Urinary bladder (tissue), 4 donors: ENCODE results near the gene DPH2. TPM values are rescaled to one million over a fixed set of nuclear protein-coding genes. Genes with fewer than 3 reads are reported as not detected.

Experiments
- DNase-seq: peaks from one replicate; pipeline ENCODE4 v3.0.0-alpha.2; 2015; ENCODE audit errors: extremely low spot score
- H3K27ac ChIP-seq: one replicate; pipeline ENCODE4 v1.5.1; 2013; ENCODE audit warnings: low read depth, mild to moderate bottlenecking, moderate library complexity
- H3K36me3 ChIP-seq: one replicate; pipeline ENCODE4 v1.6.1; 2013; ENCODE audit warnings: mild to moderate bottlenecking, moderate library complexity; ENCODE audit not compliant: insufficient read depth
- H3K4me1 ChIP-seq: one replicate; pipeline ENCODE4 v1.6.1; 2013; ENCODE audit warnings: mild to moderate bottlenecking, moderate library complexity; ENCODE audit not compliant: insufficient read depth
- H3K4me3 ChIP-seq: one replicate; pipeline ENCODE4 v1.5.1; 2013; ENCODE audit warnings: low read depth, low read length
- WGBS: extraction: QIAGEN DNeasy Blood & Tissue Kit; methylation state at CpG from one replicate; pipeline ENCODE4 v1.1.7; 2013; 5-methylcytosine and 5-hydroxymethylcytosine counted together
- polyA plus RNA-seq: library from polyadenylated mRNA; stranded (reverse); fragments of 200-250 nt; gene quantifications from one replicate; pipeline ENCODE4 v1.2.3, GENCODE V29; 2013
- total RNA-seq: library from RNA; depleted of rRNA; stranded (reverse); fragments of >200 nt; gene quantifications from one replicate; pipeline ENCODE4 v1.2.3, GENCODE V29; 2014
- donor health status: healthy with polysubstance abuse.
- donor health status: healthy.

DPH2 gene
- total and polyA plus RNA-seq, 2 donors = 7.8 to 21.7 TPM

GRCh38 chr1:43968348-43968948, 1.4 kb upstream of the DPH2 start:
- 85% methylated on average over 6 of the region's 6 CpGs for WGBS
- peaks cover 2% of the 10 kb centered on the region for H3K36me3 ChIP-seq

DNA sequence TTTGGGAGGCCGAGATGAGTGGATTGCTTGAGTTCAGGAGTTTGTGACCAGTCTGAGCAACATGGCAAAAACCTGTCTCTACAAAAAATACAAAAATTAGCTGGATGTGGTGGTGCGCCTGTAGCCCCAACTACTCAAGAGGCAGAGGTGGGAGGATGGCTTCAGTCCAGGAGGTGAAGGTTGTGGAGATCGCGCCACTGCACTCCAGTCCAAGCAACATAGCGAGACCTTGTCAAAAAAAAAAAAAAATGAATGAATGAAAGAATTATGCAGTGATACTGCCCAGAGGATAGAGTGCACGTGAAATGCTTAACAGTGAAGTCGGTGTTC, 429 bp upstream of the DPH2 start:
- Histone ChIP-seq H3K36me3 (peaks cover 2% of the 10 kb centered on the region), H3K4me1 (no peaks in the 10 kb centered on the region), H3K4me3 (no peak overlapping the region), H3K27ac (no peak overlapping the region)
- WGBS = 50% methylated on average over 7 of the region's 7 CpGs
- DNase-seq = no peak

More at GRCh38 chr1:43968348-43968948, 1.4 kb upstream of the DPH2 start:
- DNase-seq = no peak
- Histone ChIP-seq H3K4me3 (no peak overlapping the region), H3K4me1 (no peaks in the 10 kb centered on the region), H3K27ac (no peak overlapping the region)

DNA sequence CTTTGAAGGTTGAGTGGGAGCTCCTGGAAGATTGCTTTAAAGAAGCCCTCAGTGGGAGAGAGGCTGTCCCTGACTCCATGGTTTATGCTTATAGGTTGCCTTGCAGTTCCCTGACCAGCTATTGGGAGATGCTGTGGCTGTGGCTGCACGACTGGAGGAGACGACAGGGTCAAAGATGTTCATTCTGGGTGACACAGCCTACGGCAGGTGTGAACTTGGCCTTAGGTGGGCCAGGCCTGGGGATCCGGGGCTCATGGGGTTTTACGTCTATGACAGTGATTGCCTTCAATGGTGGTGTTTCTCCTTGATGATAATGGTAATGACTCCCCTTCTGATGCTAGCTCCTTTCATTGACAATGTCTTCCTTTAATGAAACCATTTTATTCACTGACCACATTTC, 692 bp downstream of the DPH2 start:
- DNase-seq = no peak
- WGBS = 58% methylated on average over 5 of the region's 5 CpGs
- Histone ChIP-seq H3K27ac (no peak overlapping the region), H3K36me3 (no peaks in the 10 kb centered on the region), H3K4me3 (peak overlapping the region; percentile 71), H3K4me1 (no peaks in the 10 kb centered on the region)

DNA sequence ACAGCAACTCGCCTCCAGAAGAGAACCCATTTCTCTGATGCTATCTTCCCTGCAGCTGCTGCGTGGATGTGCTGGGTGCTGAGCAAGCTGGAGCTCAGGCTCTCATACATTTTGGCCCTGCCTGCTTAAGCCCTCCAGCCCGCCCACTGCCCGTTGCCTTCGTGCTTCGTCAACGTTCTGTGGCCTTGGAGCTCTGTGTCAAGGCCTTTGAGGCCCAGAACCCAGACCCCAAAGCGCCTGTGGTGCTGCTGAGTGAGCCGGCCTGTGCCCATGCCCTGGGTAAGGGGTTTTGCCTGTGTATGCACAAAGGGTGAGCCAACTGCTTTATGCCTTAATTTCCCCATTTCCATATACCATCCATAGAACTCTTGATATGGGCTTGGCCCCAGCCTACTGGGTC, 1.1 kb downstream of the DPH2 start:
- H3K4me1 ChIP-seq = no peaks in the 10 kb centered on the region
- no peak for DNase-seq
- no peak overlapping the region for H3K4me3 ChIP-seq
- no peak overlapping the region for H3K27ac ChIP-seq
- H3K36me3 ChIP-seq = no peaks in the 10 kb centered on the region
- WGBS = 92% methylated on average over 9 of the region's 9 CpGs

DNA sequence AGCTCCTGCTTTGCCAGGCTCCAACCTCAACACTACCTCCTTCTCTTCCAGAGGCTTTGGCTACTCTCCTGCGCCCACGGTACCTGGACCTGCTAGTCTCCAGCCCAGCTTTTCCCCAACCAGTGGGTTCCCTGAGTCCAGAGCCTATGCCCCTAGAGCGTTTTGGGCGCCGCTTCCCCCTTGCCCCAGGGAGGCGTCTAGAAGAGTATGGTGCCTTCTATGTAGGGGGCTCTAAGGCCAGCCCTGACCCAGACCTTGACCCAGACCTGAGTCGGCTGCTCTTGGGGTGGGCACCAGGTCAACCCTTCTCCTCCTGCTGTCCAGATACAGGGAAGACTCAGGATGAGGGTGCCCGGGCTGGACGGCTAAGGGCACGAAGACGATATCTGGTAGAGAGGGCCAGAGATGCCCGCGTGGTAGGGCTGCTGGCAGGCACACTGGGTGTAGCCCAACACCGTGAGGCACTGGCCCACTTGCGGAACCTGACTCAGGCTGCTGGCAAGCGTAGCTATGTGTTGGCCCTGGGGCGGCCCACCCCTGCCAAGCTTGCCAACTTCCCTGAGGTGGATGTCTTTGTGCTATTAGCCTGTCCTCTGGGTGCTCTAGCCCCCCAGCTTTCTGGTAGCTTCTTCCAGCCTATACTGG, 1.6 kb downstream of the DPH2 start:
- no peak overlapping the region for H3K4me3 ChIP-seq
- H3K27ac ChIP-seq = no peak overlapping the region
- no peaks in the 10 kb centered on the region for H3K36me3 ChIP-seq
- 96% methylated on average over 17 of the region's 17 CpGs for whole genome bisulfite sequencing
- H3K4me1 ChIP-seq = no peaks in the 10 kb centered on the region
- DNase-seq = no peak

DNA sequence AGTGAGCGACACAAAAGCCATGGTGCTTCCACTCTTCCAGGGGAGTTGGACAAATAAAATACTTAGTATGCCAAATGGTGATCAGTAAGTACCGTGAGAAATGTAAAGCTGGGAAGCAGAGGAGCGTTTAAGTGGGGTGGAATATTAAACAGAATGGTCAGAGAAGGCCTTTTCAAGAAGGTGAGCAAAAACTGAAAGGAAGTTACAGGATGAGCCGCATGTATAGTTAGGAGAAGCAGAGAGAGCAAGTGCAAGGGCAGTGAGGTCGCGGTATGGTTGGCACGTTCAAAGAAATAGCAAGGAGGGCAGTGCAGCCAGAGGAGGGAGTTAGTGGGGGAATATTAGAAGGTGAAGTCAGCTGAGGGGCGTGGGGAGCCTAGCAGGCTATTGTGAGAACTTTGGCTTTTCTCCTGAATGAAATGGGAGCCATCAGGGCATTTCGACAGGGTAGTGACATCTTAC, 4.2 kb downstream of the DPH2 start:
- no peak overlapping the region for H3K27ac ChIP-seq
- no peaks in the 10 kb centered on the region for H3K36me3 ChIP-seq
- no peaks in the 10 kb centered on the region for H3K4me1 ChIP-seq
- peak overlapping the region; percentile 76 for H3K4me3 ChIP-seq
- 41% methylated on average over 9 of the region's 9 CpGs for WGBS
- DNase-seq = no peak

DNA sequence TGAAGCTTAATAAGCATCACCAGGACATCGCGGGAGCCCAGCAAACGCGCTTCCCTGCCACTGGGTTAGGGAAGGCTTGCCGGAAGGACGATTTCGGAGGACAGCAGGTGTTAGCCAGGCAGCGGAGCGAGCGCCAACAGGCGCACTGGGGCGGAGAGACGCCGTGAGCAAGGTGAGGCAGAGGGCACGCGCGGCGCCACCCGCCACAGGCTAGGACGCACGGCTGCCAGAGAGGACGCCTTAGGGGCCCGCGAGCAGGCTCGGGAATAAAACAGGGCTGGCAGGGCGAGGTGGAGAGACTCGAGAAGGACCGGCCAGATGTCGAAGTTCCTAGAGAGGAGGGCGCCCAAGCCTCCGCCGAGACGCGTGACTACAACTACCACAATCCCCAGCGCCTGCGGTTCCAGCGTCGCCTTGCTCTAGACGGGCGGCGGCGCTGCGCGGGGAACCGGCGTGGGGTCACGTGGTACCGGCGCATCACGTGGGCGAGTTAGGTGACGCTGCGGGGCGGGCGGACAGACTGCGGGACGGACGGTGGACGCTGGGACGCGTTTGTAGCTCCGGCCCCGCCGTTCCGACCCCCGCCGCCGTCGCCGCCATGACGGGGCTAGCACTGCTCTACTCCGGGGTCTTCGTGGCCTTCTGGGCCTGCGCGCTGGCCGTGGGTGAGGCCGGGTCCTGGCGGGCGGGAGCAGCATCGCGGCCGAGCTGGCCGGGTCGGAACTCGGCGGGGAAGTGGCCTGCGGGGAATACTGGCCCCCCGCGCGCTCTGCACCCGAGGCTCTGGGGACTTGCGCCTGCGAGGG, 4.8 kb downstream of the DPH2 start, which contains the start of gene ATP6V0B:
Gene ATP6V0B, plus strand, starts transcription at position 518 of the 806 bp plus-strand sequence. Its CDS starts 81 bp downstream, at position 599.
- H3K4me1 ChIP-seq = no peaks in the 10 kb centered on the region
- no peaks in the 10 kb centered on the region for H3K36me3 ChIP-seq
- whole genome bisulfite sequencing = under 1% methylated on average over 93 of the region's 93 CpGs
- DNase-seq = peak; percentile 82
- H3K27ac ChIP-seq = peak within 1 kb of the TSS; percentile 88
- peak within 1 kb of the TSS; percentile 76 for H3K4me3 ChIP-seq

GRCh38 chr1:43975249-43975961, 5.6 kb downstream of the DPH2 start:
- Histone ChIP-seq H3K36me3 (no peaks in the 10 kb centered on the region), H3K4me3 (peak overlapping the region; percentile 76), H3K4me1 (no peaks in the 10 kb centered on the region), H3K27ac (peak overlapping the region; percentile 88)
- DNase-seq = no peak
- 1% methylated on average over 34 of the region's 34 CpGs for WGBS

DNA sequence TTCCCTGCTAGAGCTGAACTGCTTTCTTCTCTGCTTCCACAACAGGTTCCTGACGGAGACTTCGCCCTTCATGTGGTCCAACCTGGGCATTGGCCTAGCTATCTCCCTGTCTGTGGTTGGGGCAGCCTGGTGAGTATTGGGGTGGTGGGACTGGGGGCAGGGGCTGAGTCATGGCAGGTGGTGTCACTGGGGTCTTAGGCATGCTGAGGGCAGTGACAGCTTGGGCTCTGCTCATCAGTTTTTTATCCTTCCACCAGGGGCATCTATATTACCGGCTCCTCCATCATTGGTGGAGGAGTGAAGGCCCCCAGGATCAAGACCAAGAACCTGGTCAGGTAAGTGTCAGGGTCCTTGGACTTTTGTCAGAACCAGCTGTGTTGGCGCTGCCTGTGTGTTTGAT, 6.2 kb downstream of the DPH2 start:
- Histone ChIP-seq H3K27ac (no peak overlapping the region), H3K4me3 (peak overlapping the region; percentile 76), H3K4me1 (no peaks in the 10 kb centered on the region), H3K36me3 (no peaks in the 10 kb centered on the region)
- 82% methylated on average over 4 of the region's 4 CpGs for WGBS
- DNase-seq = no peak

DNA sequence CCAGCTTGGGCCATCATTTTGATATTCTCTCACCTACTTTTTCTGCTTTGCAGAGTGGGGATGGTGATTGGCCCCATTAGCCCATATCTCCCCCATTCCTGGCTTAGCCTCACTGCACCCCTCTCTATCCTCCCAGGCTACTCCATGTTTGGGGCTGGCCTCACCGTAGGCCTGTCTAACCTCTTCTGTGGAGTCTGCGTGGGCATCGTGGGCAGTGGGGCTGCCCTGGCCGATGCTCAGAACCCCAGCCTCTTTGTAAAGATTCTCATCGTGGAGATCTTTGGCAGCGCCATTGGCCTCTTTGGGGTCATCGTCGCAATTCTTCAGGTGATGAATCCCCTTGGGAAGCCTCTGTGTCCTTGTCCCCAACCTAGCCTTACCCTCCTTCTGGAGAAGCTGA, 7.1 kb downstream of the DPH2 start:
- 92% methylated on average over 8 of the region's 8 CpGs for WGBS
- DNase-seq = no peak
- no peaks in the 10 kb centered on the region for H3K4me1 ChIP-seq

DNA sequence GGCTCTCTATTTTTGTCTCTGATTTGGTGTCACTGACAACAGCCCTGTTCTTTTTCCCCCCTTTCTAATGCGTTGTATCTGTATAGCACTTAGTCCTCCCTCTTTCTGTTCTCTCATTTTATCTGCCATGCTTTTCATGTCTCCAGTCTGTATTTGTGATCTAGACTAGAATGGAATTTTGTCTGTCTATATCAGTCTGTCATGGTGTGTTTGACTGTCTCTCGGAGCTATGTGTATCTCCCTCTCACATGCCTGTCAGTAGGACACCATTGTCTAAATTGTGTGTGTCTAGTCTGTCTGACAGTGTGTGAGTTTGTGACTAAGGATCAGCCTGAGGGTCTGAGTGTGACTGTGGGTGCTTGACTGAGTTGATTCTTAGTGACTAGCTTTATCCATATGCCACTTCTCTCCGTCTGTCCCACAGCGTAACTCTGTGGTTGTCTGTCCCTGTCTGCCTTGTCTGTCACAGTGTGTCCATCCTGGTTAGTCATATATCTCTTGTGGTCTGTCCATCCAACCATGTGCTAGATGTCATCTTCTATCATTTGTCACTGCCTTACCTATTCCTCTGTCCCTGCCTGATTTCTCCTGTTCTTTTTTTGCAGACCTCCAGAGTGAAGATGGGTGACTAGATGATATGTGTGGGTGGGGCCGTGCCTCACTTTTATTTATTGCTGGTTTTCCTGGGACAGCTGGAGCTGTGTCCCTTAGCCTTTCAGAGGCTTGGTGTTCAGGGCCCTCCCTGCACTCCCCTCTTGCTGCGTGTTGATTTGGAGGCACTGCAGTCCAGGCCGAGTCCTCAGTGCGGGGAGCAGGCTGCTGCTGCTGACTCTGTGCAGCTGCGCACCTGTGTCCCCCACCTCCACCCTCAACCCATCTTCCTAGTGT, 7.8 kb downstream of the DPH2 start:
- WGBS = 84% methylated on average over 9 of the region's 9 CpGs
- H3K4me3 ChIP-seq = no peak overlapping the region
- DNase-seq = no peak
- H3K27ac ChIP-seq = no peak overlapping the region
- H3K4me1 ChIP-seq = no peaks in the 10 kb centered on the region
- no peaks in the 10 kb centered on the region for H3K36me3 ChIP-seq

More for the DNA sequence above, 7.1 kb downstream of the DPH2 start:
- Histone ChIP-seq H3K36me3 (no peaks in the 10 kb centered on the region), H3K4me3 (no peak overlapping the region), H3K27ac (no peak overlapping the region)

GRCh38 chr1:43978264-43978550, 8.4 kb downstream of the DPH2 start:
- H3K27ac ChIP-seq = no peak overlapping the region
- no peaks in the 10 kb centered on the region for H3K36me3 ChIP-seq
- H3K4me1 ChIP-seq = no peaks in the 10 kb centered on the region
- WGBS = 70% methylated on average over 5 of the region's 5 CpGs
- no peak overlapping the region for H3K4me3 ChIP-seq
- DNase-seq = no peak
